ENCODE results near the gene TMX4. TPM values are rescaled to one million over a fixed set of nuclear protein-coding genes. Genes with fewer than 3 reads are reported as not detected.

TMX4 gene
- polyA plus RNA-seq, 1 donor (not counting 4 experiments of a cell fraction or from before 2014, with no cell fraction given) = 5.9 TPM

- TF ChIP-seq EZH2 (IDR thresholded peaks at IDR 0.05; ENCODE audit: low read length) (no peak), CTCF (optimal IDR thresholded peaks at IDR 0.05 in 1 of 3, IDR thresholded peaks at IDR 0.05 in 1 of 3, conservative IDR thresholded peaks at IDR 0.05 in 1 of 3; ENCODE audit: extremely low read depth in 1 of 3, insufficient read depth in 2 of 3, low read length in 3 of 3) (no peak)
- dilution Hi-C loops (cut with MboI; ENCODE audit: extremely low pct_ligation_motif_present, low sequenced_read_pairs) = no loop called here
- H3K9me1 ChIP-seq (ENCODE audit: control insufficient read depth, extremely low read depth, insufficient read depth, low read length) = no peaks in the 10 kb centered on the region
- H2AFZ ChIP-seq (ENCODE audit: control insufficient read depth, low read length) = no peak overlapping the region
- DNase-seq (ENCODE audit: low read depth, low spot score) = no peak
- FAIRE-seq = no peak
- H3K79me2 ChIP-seq (ENCODE audit: control insufficient read depth, insufficient read depth, low read length) = no peaks in the 10 kb centered on the region
- H3K4me1 ChIP-seq (ENCODE audit: control insufficient read depth, extremely low read depth, insufficient read depth, low read length) = no peaks in the 10 kb centered on the region
- H3K9ac ChIP-seq (ENCODE audit: control insufficient read depth, extremely low read depth, insufficient read depth, low read length) = no peak overlapping the region
- no peak overlapping the region for H3K4me2 ChIP-seq (ENCODE audit: control insufficient read depth, extremely low read depth, insufficient read depth, low read depth, low read length)
- H4K20me1 ChIP-seq (ENCODE audit: control insufficient read depth, extremely low read depth, insufficient read depth, low read length) = no peaks in the 10 kb centered on the region
- H3K27me3 ChIP-seq (ENCODE audit: control insufficient read depth, extremely low read depth, insufficient read depth, low read length) = no peaks in the 10 kb centered on the region
- no peak overlapping the region for H3K27ac ChIP-seq (ENCODE audit: control insufficient read depth, insufficient read depth, low read length)
- no peaks in the 10 kb centered on the region for H3K9me3 ChIP-seq (ENCODE audit: control insufficient read depth, low read depth, low read length)
- H3K4me3 ChIP-seq (ENCODE audit: control insufficient read depth in 2 of 3, extremely low read depth in 1 of 3, insufficient read depth in 2 of 3, low read depth in 1 of 3, low read length in 3 of 3) = no peak overlapping the region
- no peaks in the 10 kb centered on the region for H3K36me3 ChIP-seq (ENCODE audit: control insufficient read depth in 2 of 2, extremely low read depth in 1 of 2, insufficient read depth in 2 of 2, low read length in 2 of 2)
Observed at GRCh38 chr20:7993703-7994102, 25.9 kb downstream of the TMX4 start.

- dilution Hi-C loops (cut with MboI; ENCODE audit: extremely low pct_ligation_motif_present, low sequenced_read_pairs) = no loop called here
- DNase-seq (ENCODE audit: low read depth, low spot score) (no peak), FAIRE-seq (no peak)
- Histone ChIP-seq H3K9ac (ENCODE audit: control insufficient read depth, extremely low read depth, insufficient read depth, low read length) (no peak overlapping the region), H3K79me2 (ENCODE audit: control insufficient read depth, insufficient read depth, low read length) (no peaks in the 10 kb centered on the region), H3K4me1 (ENCODE audit: control insufficient read depth, extremely low read depth, insufficient read depth, low read length) (no peaks in the 10 kb centered on the region), H3K36me3 (ENCODE audit: control insufficient read depth in 2 of 2, extremely low read depth in 1 of 2, insufficient read depth in 2 of 2, low read length in 2 of 2) (no peaks in the 10 kb centered on the region), H2AFZ (ENCODE audit: control insufficient read depth, low read length) (no peak overlapping the region), H3K27me3 (ENCODE audit: control insufficient read depth, extremely low read depth, insufficient read depth, low read length) (no peaks in the 10 kb centered on the region), H3K4me2 (ENCODE audit: control insufficient read depth, extremely low read depth, insufficient read depth, low read depth, low read length) (no peak overlapping the region), H3K27ac (ENCODE audit: control insufficient read depth, insufficient read depth, low read length) (no peak overlapping the region), H4K20me1 (ENCODE audit: control insufficient read depth, extremely low read depth, insufficient read depth, low read length) (no peaks in the 10 kb centered on the region), H3K9me3 (ENCODE audit: control insufficient read depth, low read depth, low read length) (no peaks in the 10 kb centered on the region), H3K4me3 (ENCODE audit: control insufficient read depth in 2 of 3, extremely low read depth in 1 of 3, insufficient read depth in 2 of 3, low read depth in 1 of 3, low read length in 3 of 3) (no peak overlapping the region), H3K9me1 (ENCODE audit: control insufficient read depth, extremely low read depth, insufficient read depth, low read length) (no peaks in the 10 kb centered on the region)
- TF ChIP-seq EZH2 (IDR thresholded peaks at IDR 0.05; ENCODE audit: low read length) (no peak), CTCF (optimal IDR thresholded peaks at IDR 0.05 in 1 of 3, IDR thresholded peaks at IDR 0.05 in 1 of 3, conservative IDR thresholded peaks at IDR 0.05 in 1 of 3; ENCODE audit: extremely low read depth in 1 of 3, insufficient read depth in 2 of 3, low read length in 3 of 3) (no peak)
Observed at GRCh38 chr20:7993238-7993637, 26.3 kb downstream of the TMX4 start.

Measured in keratinocyte (primary cell).